ENCODE data around the gene KRTAP10-6.
"Not testable (repeated sequence)": the region's sequence is repeated elsewhere in the genome, so short reads cannot be mapped to it uniquely, and the experiment has no call there.

KRTAP10-6 gene

DNA sequence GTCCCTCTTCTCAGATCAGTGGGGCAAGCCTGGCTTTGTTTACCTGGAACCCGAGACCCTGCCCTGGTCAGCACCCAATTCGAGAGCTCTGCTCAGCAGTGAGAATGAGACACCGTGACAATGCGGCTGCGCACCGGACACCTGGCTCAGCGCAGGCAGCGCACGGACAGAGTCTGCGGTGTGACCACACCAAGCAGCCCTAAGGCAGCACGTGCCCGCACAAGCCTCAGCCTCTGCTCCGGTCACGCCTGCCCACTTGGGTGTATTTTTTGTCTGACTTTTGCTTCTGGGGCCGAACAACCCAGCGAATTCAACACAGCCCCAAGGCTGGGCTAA, 24.3 kb upstream of the KRTAP10-6 start:
- no peak for DNase-seq

GRCh38 chr21:44615911-44616590, 23.7 kb upstream of the KRTAP10-6 start:
- DNase-seq, result no peak

DNA sequence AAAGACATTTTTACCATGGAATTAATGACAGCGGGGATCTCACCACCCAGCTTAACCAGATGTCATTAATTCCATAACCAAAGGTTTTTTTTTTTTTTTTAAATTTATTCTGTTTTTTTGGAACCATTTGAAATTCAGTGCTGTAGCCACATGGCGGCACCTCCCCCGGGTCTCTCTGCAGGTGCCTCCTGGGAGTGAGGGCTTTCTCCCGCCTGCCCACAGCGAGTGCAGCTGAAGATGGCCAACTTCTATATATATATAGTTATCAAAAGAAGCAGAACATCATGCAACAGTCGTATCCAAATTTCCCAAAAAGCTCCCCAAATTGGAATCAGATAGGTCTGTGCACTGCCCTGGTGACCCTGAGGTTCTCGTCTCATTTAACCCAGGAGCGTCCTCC, 23.2 kb upstream of the KRTAP10-6 start:
- no peak for DNase-seq

GRCh38 chr21:44614961-44615391, 22.7 kb upstream of the KRTAP10-6 start:
- no peak for DNase-seq

GRCh38 chr21:44614161-44614631, 21.9 kb upstream of the KRTAP10-6 start:
- DNase-seq, result no peak

DNA sequence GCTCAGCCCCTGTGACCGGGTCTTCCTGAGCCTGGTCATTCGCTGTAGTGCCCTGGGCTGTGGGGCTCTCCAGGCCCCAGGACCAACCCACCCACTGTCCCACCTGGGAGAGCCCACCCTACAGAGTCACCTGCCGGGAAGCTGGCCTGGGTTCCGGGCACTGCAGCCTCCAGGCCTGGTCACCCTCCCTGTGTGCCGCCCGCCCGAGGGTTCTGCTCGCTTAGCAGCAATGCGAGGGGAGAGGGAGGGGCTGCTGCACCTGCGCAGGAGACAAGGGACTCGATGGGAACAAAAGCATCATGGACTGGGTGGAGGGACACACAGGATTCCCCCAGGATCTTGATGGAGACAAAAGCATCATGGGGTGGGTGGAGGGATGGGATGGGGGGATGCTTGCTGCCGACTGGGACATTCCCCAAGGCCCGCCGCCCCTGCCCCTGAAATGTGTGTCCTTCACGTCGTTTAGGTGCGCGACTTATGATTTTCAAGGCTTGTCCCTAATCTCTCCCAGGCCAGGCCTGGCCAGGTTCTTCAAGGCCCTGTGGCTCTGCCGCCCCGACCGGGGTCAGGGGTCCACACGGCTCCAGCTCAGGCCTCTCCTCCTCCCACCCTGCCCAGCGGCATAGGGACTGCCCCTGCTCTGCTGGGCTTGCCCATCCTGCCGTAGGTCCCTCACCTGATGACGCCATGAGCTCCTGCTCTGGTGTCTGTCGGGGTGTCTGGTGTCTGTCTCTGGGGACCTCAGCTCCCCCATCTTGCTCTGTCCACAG, 21.3 kb upstream of the KRTAP10-6 start:
- DNase-seq, result no peak

DNA sequence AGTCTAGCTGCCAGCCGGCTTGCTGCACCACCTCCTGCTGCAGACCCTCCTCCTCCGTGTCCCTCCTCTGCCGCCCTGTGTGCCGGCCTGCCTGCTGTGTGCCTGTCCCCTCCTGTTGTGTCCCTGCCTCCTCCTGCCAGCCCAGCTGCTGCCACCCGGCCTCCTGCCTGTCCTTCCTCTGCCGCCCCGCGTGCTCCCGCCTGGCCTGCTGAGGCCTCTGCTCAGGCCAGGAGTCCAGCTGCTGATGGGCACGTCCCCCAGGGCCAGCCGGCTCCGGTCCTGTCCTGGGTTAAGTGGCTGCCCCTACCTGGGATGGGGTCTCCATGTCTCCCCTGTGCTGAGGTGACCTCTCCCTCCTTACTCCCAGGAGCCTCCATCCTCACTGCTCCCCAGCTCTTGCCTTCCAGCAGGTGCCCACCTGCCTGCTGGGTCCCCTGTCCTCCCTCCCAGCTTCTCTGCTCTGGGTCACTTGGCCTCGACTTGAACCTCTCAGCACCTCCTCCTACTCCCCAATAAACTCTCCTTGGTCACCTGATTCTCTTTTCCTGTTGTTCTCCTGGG, 20.4 kb upstream of the KRTAP10-6 start:
- DNase-seq, result no peak

DNA sequence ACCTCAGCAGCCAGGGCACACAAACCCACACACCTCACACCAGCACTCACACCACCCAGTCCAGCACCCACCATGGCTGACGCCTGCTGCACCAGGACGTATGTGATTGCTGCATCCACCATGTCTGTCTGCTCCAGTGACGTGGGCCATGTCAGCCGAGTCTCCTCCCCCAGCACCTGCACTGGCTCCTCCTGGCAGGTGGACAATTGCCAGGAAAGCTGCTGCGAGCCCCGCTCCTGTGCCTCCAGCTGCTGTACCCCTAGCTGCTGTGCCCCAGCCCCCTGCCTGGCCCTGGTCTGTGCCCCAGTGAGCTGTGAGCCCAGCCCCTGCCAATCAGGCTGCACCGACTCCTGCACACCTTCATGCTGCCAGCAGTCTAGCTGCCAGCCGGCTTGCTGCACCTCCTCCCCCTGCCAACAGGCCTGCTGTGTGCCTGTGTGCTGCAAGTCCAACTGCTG, 19.8 kb upstream of the KRTAP10-6 start, which contains the start of gene KRTAP10-8:
Gene KRTAP10-8, plus strand, starts transcription at position 51 of the 458 bp plus-strand sequence. Its CDS starts 22 bp downstream, at position 73.
- DNase-seq, result no peak

- DNase-seq, result no peak
Measured at GRCh38 chr21:44611551-44611950, 19.2 kb upstream of the KRTAP10-6 start.

- not testable (repeated sequence) for DNase-seq
Measured at GRCh38 chr21:44610157-44610843, 18.0 kb upstream of the KRTAP10-6 start.

DNA sequence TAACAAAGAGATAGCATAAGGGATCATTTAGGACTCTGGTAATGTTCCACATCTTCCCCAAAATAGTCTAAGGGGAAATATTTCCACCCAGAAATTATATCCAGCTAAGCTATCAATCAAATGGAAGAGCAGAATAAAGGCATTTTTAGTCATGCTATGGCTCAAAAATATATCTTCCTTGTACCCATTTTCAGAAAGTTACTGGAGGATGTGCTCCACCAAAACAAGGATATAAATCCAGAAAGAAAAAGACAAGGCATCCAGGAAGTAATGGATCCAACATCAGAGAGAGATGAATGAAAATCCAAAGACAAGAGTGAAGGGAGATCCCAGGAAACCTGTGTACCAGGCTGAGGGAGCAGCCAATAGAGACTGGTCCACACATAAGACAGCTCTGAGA, 16.9 kb upstream of the KRTAP10-6 start:
- DNase-seq, result no peak

DNA sequence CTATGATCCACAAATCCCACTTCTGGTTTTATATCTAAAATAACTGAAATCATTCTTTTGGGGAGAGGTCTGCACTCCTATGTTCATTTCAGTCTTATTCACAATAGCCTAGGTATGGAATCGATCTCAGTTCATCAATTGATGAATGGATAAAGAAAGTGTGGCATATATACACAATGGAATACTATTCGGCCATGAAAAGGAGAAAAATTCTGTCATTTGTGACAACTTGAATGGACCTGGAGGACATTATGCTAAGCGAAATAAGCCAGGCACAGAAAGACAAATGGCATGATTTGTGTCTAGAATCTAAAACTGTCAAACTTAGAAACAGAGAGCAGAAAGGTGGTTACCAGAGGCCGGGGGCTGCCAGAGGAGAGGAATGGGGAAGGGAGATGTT, 14.2 kb upstream of the KRTAP10-6 start:
- DNase-seq, result no peak

DNA sequence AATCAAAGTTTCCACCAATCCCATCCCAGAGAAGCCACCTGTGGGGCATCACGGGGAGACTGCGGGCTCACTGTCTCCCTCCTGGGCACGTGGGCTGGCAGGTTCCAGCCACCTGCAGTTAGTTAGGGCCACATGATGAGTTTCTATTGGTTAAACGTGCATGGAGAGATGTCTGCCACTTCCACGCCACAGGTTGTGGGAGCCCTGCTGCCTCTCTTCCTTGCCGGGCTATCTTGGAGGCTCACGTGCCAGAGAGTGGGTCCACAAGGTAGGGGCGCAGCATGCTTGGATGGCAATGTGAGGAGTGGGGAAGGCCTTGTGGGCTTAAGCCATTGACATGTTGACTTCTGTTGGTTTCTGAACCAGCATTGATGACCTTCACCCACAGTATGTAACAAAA, 11.6 kb upstream of the KRTAP10-6 start:
- DNase-seq, result no peak

- DNase-seq, result no peak
Measured at GRCh38 chr21:44603109-44603875, 11.0 kb upstream of the KRTAP10-6 start.

- no peak for DNase-seq
Measured at GRCh38 chr21:44602463-44602850, 10.2 kb upstream of the KRTAP10-6 start.

- no peak for DNase-seq
Measured at GRCh38 chr21:44601596-44602462, 9.5 kb upstream of the KRTAP10-6 start.

DNA sequence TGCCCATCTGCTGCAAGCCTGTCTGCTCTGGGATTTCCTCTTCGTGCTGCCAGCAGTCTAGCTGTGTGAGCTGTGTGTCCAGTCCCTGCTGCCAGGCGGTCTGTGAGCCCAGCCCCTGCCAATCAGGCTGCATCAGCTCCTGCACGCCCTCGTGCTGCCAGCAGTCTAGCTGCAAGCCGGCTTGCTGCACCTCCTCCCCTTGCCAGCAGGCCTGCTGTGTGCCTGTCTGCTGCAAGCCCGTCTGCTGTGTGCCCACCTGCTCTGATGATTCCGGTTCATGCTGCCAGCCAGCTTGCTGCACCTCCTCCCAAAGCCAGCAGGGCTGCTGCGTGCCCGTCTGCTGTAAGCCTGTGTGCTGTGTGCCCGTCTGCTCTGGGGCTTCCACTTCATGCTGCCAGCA, 8.8 kb upstream of the KRTAP10-6 start:
- not testable (repeated sequence) for DNase-seq

GRCh38 chr21:44600118-44600978, 8.0 kb upstream of the KRTAP10-6 start, which contains the start of gene KRTAP10-7:
TSS of gene KRTAP10-7 (plus strand) at chr21:44600597. CDS start at chr21:44600622, 25 bp downstream.
- not testable (repeated sequence) for DNase-seq

DNA sequence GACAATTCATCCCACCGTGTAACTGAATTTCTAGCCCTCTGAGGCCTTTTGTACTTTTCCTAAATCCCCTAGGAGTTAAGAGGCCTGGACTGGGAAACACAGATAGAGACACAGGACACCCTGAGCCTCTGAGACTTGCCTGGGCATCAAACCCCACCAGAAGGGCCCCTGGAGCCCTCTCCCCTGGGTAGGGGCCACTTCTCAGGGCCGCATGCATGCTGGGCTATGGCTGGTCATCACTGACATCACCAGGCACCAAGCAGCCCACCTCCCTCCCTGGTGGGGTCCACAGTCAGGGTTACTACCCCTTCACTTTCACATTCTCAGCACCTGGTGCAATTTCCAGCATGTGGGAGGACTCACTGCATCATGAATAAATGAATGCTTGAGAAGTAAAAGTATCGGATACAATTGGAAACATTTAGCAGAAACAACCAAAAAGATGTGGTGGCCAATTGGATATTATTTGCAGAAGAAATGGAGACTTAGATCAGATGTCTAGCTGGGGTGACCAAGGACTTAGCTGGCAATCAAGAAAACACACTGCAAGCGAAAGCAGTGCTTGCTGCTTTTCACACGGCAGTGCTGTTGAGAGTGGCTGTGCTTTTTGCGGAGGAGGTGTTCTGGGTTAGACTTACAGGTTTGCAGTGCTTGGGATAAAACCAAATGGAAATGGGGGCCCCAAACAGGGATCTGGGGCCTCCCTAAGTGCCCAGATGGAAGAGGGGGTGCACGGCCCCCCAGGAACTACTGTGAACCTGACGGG, 7.1 kb upstream of the KRTAP10-6 start:
- no peak for DNase-seq
